Colonic mucosa (tissue), 4 donors: ENCODE measurements around the gene GPC5. TPM values are rescaled to one million over a fixed set of nuclear protein-coding genes. Genes with fewer than 3 reads are reported as not detected.

Experiments
- DNase-seq: peaks from one replicate; pipeline ENCODE4 v3.0.0-alpha.2; 2020
- H3K27ac ChIP-seq: fragments of 200-600 bp; one replicate; pipeline ENCODE4 v1.8.0; 2021
- H3K27me3 ChIP-seq: fragments of 200-600 bp; one replicate; pipeline ENCODE4 v1.8.0; 2021
- H3K36me3 ChIP-seq: fragments of 200-600 bp; one replicate; pipeline ENCODE4 v1.8.0; 2021
- H3K4me1 ChIP-seq: fragments of 200-600 bp; one replicate; pipeline ENCODE4 v1.8.0; 2021; ENCODE audit warnings: mild to moderate bottlenecking
- H3K4me3 ChIP-seq: fragments of 200-600 bp; one replicate; pipeline ENCODE4 v1.8.0; 2021
- H3K9ac ChIP-seq, 2 donors: one replicate each; pipeline ENCODE4 v1.7.0; 2013; ENCODE audit warnings: control low read depth in 2 of 2, low read depth in 2 of 2, low read length in 2 of 2
- H3K9me3 ChIP-seq: fragments of 200-600 bp; one replicate; pipeline ENCODE4 v1.8.0; 2021
- intact Hi-C: fragments of 100-400 bp; cut with DNase I; formaldehyde crosslinking; loops from one replicate; pipeline ENCODE4 v1.14.1; 2022
- total RNA-seq, 2 donors: library from RNA; stranded (reverse); fragmentation: NEBNext Ultra II Directional in 1 of 2; extraction: Animal tissue kit (Norgen Biotek cat#: 25700) in 1 of 2; gene quantifications; one replicate each; pipeline ENCODE4 v1.2.1, GENCODE V29; 2021
- TF ChIP-seq, protein P1 (sequence below): fragments of 200-600 bp; IDR thresholded peaks from one replicate; pipeline ENCODE4 v1.8.0; 2022; ENCODE audit warnings: antibody characterized with exemption, mild to moderate bottlenecking
- donor health status: healthy.
- donor health status: DM: no; HTN: no; CAD: no.
- donor health status: DM: no; HTN: no; CAD: no.

The GPC5 gene
- total RNA-seq, 2 donors from 2014 or later: 0.42 TPM; not detected in 1

DNA sequence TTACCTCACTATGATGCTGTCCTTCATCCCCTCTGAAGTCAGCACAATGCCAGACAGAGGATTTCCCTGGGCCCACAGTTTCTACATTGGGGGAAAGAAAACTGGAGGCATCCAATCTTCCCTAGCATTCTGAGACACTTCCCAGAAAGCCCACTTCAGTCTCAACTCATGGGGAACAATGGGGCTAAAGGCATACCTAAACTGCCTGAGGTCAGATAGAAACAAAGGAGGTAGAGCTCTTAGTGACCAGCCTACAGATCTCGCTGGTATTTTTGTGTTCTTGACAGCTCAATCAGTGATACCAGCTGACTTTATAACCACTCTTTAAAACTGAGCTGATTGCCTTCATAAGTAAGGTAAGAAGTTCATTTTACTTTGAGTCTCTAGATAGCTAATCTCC lies 947.2 kb downstream of the GPC5 start:
- H3K4me1 ChIP-seq: no peaks in the 10 kb centered on the region
- intact Hi-C loops: no loop called here
- H3K4me3 ChIP-seq: no peak overlapping the region
- no peak for DNase-seq
- H3K27ac ChIP-seq: no peak overlapping the region
- no peaks in the 10 kb centered on the region for H3K27me3 ChIP-seq
- H3K9ac ChIP-seq: no peak overlapping the region
- TF ChIP-seq, protein P1, sequence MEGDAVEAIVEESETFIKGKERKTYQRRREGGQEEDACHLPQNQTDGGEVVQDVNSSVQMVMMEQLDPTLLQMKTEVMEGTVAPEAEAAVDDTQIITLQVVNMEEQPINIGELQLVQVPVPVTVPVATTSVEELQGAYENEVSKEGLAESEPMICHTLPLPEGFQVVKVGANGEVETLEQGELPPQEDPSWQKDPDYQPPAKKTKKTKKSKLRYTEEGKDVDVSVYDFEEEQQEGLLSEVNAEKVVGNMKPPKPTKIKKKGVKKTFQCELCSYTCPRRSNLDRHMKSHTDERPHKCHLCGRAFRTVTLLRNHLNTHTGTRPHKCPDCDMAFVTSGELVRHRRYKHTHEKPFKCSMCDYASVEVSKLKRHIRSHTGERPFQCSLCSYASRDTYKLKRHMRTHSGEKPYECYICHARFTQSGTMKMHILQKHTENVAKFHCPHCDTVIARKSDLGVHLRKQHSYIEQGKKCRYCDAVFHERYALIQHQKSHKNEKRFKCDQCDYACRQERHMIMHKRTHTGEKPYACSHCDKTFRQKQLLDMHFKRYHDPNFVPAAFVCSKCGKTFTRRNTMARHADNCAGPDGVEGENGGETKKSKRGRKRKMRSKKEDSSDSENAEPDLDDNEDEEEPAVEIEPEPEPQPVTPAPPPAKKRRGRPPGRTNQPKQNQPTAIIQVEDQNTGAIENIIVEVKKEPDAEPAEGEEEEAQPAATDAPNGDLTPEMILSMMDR: no peak
- no peaks in the 10 kb centered on the region for H3K36me3 ChIP-seq
- H3K9me3 ChIP-seq: no peaks in the 10 kb centered on the region

DNA sequence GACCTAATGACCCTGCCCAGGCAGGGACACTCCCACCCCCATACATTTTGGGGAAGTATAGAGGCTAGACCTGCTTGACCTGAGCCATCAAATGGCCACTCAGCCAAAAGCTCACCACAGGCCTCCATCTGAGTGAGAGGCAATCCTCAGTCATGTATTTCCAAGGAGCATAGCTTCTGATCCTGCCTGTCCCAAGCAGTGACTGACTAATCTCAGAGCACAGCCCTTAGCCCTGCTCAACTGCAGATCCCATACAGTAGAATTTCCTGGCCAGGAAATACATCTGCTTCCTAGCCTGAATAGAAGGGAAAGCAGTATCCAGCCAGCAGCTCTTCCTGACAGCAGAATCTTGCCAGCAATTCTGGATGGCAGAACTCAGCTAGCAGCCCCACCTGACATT lies 947.6 kb downstream of the GPC5 start:
- Histone ChIP-seq H3K27me3 (no peaks in the 10 kb centered on the region), H3K4me1 (no peaks in the 10 kb centered on the region), H3K9me3 (no peaks in the 10 kb centered on the region), H3K9ac (no peak overlapping the region), H3K27ac (no peak overlapping the region), H3K4me3 (no peak overlapping the region), H3K36me3 (no peaks in the 10 kb centered on the region)
- DNase-seq: no peak
- TF ChIP-seq, protein P1: no peak
- intact Hi-C loops: no loop called here

DNA sequence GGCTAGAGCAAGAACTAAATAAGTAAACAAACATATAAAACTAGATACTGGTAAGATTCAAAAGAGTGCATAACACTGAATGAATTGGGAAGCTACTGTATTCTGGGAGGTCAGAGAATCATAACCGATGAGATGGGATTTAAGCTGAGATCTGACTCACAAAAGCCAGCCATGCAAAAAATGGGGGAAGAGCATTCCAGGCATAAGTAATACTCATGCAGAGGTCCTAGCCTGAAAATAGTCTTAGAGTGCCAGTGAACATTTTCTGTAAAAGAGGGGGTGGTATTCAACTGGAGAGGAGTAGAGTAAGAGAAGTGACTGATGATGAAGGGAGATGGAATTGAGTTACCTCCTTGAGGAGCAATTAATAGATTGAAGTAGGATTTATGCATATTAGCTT lies 956.2 kb downstream of the GPC5 start:
- Histone ChIP-seq H3K9ac (no peak overlapping the region), H3K9me3 (no peaks in the 10 kb centered on the region), H3K4me3 (no peak overlapping the region), H3K36me3 (no peaks in the 10 kb centered on the region), H3K27ac (no peak overlapping the region), H3K4me1 (no peaks in the 10 kb centered on the region), H3K27me3 (no peaks in the 10 kb centered on the region)
- no peak for DNase-seq
- TF ChIP-seq, protein P1: no peak
- intact Hi-C loops: no loop called here

DNA sequence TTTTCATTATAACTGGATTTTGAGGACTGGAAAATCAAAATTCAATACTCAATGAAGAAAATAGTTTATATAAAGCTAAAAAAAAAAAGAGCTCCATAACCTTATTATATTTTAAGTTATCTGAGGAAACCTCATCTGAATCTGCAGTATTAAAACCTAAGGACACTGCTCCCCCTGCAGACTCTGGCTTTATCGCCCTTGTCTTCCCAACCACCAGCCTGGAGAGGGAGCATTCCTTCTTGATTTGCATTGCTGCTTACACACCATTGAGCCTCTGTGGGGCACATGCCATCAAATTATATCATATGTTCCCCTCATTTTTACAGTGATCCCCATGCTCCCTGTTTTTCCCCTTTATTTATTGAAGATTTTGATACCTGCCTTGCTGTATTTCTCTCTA lies 956.8 kb downstream of the GPC5 start:
- Histone ChIP-seq H3K36me3 (no peaks in the 10 kb centered on the region), H3K9ac (no peak overlapping the region), H3K4me1 (no peaks in the 10 kb centered on the region), H3K9me3 (no peaks in the 10 kb centered on the region), H3K4me3 (no peak overlapping the region), H3K27ac (no peak overlapping the region), H3K27me3 (no peaks in the 10 kb centered on the region)
- peak; percentile 27 for DNase-seq
- intact Hi-C loops: loop anchor here (5.0 kb wide), 1 partner anchor 168 kb away; no protein-coding TSS in a partner anchor
- TF ChIP-seq, protein P1: no peak

DNA sequence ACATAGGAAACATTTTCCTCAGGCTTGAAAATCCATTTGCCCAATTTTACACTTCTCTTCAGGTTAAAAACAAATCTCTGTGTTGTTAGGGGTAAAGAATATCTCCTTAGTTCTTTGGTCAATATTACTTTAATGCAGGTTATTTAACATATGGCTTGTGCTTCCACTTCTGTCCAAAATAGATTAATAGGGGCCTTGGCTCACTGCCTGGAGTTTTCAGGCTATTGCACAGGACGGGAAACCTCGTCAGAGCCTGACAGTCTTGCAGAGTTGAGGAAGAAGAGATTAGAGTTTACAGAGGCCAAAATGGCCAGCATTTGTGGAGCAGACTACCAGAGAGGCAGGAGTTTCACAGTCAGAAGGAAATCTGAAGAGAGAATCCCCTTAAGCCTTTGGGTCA lies 964.3 kb downstream of the GPC5 start:
- no peak for DNase-seq
- Histone ChIP-seq H3K9me3 (no peaks in the 10 kb centered on the region), H3K9ac (no peak overlapping the region), H3K27ac (no peak overlapping the region), H3K4me3 (no peak overlapping the region), H3K36me3 (no peaks in the 10 kb centered on the region), H3K4me1 (no peaks in the 10 kb centered on the region), H3K27me3 (no peaks in the 10 kb centered on the region)
- TF ChIP-seq, protein P1: no peak
- intact Hi-C loops: no loop called here

DNA sequence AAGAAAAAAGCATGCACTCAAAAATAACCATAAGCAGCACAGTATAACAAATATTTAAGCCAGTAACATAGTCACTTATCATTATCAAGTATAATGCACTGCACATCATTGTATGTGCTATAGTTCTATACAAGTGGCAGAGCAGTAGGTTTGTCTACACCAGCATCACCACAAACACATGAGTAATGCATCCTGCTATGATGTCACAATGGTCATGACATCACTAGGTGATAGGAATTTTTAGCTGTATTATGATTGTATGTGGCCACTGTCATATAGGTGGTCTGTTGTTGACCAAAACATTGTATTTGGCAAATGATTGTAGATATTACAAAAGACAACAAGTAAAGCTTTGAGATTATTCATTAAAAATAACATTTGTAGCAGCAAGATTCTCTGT lies 967.5 kb downstream of the GPC5 start:
- TF ChIP-seq, protein P1: no peak
- no peak overlapping the region for H3K9ac ChIP-seq
- no peak overlapping the region for H3K27ac ChIP-seq
- H3K36me3 ChIP-seq: no peaks in the 10 kb centered on the region
- no peaks in the 10 kb centered on the region for H3K27me3 ChIP-seq
- H3K4me1 ChIP-seq: no peaks in the 10 kb centered on the region
- H3K4me3 ChIP-seq: no peak overlapping the region
- no peak for DNase-seq
- intact Hi-C loops: no loop called here
- no peaks in the 10 kb centered on the region for H3K9me3 ChIP-seq
